Glutamatergic neuron (in vitro differentiated cells): ENCODE results near the gene PIK3R6. TPM values are rescaled to one million over a fixed set of nuclear protein-coding genes. Genes with fewer than 3 reads are reported as not detected.

Source experiments
- DNase-seq: peaks from one replicate; pipeline ENCODE4 v3.0.0; 2022
- H3K27ac Mint-ChIP-seq: one replicate; pipeline ENCODE4 v1.8.0; 2020; ENCODE audit warnings: mild to moderate bottlenecking, mixed read lengths, inconsistent platforms; ENCODE audit not compliant: unreplicated experiment
- H3K27me3 Mint-ChIP-seq: one replicate; pipeline ENCODE4 v1.8.0; 2020; ENCODE audit warnings: mild to moderate bottlenecking, moderate library complexity, mixed read lengths, inconsistent platforms; ENCODE audit not compliant: unreplicated experiment
- H3K36me3 Mint-ChIP-seq: one replicate; pipeline ENCODE4 v1.8.0; 2020; ENCODE audit warnings: mild to moderate bottlenecking, mixed read lengths, inconsistent platforms; ENCODE audit not compliant: unreplicated experiment
- H3K4me1 Mint-ChIP-seq: one replicate; pipeline ENCODE4 v1.8.0; 2020; ENCODE audit warnings: mild to moderate bottlenecking, low read depth, mixed read lengths, inconsistent platforms; ENCODE audit not compliant: unreplicated experiment
- H3K4me3 Mint-ChIP-seq: one replicate; pipeline ENCODE4 v1.8.0; 2020; ENCODE audit warnings: mild to moderate bottlenecking, mixed read lengths, inconsistent platforms; ENCODE audit not compliant: unreplicated experiment
- H3K9me3 Mint-ChIP-seq: one replicate; pipeline ENCODE4 v1.8.0; 2020; ENCODE audit warnings: mild to moderate bottlenecking, moderate library complexity, mixed read lengths, inconsistent platforms; ENCODE audit not compliant: unreplicated experiment
- CTCF ChIP-seq: fragments of 200-600 bp; sonication (generic); IDR thresholded peaks from one replicate; pipeline ENCODE4 v1.5.0; 2021; ENCODE audit not compliant: partially characterized antibody, unreplicated experiment
- total RNA-seq: library from RNA; stranded (reverse); fragmentation: NEBNext Ultra II Directional; extraction: Animal tissue kit (Norgen Biotek cat#: 25700); gene quantifications from one replicate; pipeline ENCODE4 v1.2.1, GENCODE V29; 2021; ENCODE audit not compliant: unreplicated experiment

The PIK3R6 gene
- total RNA-seq, 1 donor from 2014 or later = not detected

DNA sequence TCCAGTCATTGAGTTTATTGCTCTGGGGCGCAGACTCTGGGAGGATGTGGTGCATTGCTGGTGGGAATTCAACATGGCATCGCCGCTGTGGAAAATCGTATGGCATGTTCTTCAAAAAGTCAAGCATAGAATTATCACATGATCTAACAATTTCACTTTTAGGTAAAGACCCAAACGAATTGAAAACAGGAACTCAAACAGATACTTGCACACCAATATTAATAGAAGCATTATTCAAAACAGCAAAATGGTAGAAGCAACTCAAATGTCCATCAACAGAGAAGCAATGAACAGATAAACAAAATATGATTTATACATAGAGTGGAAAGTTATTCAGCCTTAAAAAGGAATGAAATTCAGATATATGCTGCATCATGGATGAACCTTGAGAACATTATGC is 15.9 kb downstream of the PIK3R6 start:
- H3K36me3 Mint-ChIP-seq = no peaks in the 10 kb centered on the region
- no peaks in the 10 kb centered on the region for H3K4me1 Mint-ChIP-seq
- no peaks in the 10 kb centered on the region for H3K9me3 Mint-ChIP-seq
- TF ChIP-seq CTCF = no peak
- H3K4me3 Mint-ChIP-seq = no peak overlapping the region
- no peak for DNase-seq
- H3K27me3 Mint-ChIP-seq = no peaks in the 10 kb centered on the region
- no peak overlapping the region for H3K27ac Mint-ChIP-seq

GRCh38 chr17:8849311-8850041 is 18.0 kb downstream of the PIK3R6 start:
- H3K36me3 Mint-ChIP-seq = no peaks in the 10 kb centered on the region
- no peak for DNase-seq
- H3K27me3 Mint-ChIP-seq = no peaks in the 10 kb centered on the region
- no peaks in the 10 kb centered on the region for H3K9me3 Mint-ChIP-seq
- H3K4me1 Mint-ChIP-seq = no peaks in the 10 kb centered on the region
- no peak overlapping the region for H3K4me3 Mint-ChIP-seq
- no peak overlapping the region for H3K27ac Mint-ChIP-seq
- TF ChIP-seq CTCF = no peak

GRCh38 chr17:8847891-8848290 is 19.6 kb downstream of the PIK3R6 start:
- no peak for DNase-seq
- TF ChIP-seq CTCF = no peak
- Mint-ChIP-seq H3K9me3 (no peaks in the 10 kb centered on the region), H3K27ac (no peak overlapping the region), H3K27me3 (no peaks in the 10 kb centered on the region), H3K4me3 (no peak overlapping the region), H3K36me3 (peaks cover 5% of the 10 kb centered on the region), H3K4me1 (no peaks in the 10 kb centered on the region)

DNA sequence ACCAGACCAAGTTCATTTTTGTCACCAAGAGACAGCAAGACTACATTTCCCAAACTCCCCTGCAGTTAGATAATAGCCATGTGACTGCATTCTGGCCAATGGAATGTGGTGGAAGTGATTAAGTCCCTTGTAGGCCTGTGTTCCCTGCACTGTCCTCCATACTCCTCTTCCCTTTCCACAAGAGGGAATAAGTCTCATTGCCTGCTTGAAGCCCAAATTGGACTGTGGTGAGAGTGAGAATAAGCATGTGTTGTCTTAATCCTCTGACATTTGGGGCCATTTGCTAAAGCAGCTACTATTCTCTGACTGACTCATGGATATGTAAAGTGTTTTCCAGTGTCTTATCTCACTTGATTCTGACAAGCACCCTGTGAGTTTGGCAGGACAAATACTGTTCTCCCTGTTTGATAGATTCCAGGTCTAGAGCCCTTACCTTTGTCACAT is 20.7 kb downstream of the PIK3R6 start:
- Mint-ChIP-seq H3K4me3 (no peak overlapping the region), H3K27me3 (no peaks in the 10 kb centered on the region), H3K27ac (no peak overlapping the region), H3K4me1 (no peaks in the 10 kb centered on the region), H3K36me3 (peaks cover 5% of the 10 kb centered on the region), H3K9me3 (no peaks in the 10 kb centered on the region)
- no peak for DNase-seq
- TF ChIP-seq CTCF = no peak
